Sigmoid colon (tissue), 4 donors: ENCODE data around the gene CACNA1C.

ENCODE experiments used
- CTCF ChIP-seq, 4 experiments: fragments of 450-650 bp in 3 of 4; fragments of 200-600 bp in 1 of 4; IDR thresholded peaks; one replicate each; pipeline ENCODE4 v1.5.1; 2016 to 2019; ENCODE audit warnings: antibody characterized with exemption in 4 of 4, mild to moderate bottlenecking in 3 of 4, moderate library complexity in 2 of 4
- EP300 ChIP-seq, 4 donors: sonication (generic); formaldehyde crosslinking; IDR thresholded peaks; one replicate each; pipeline ENCODE4 v1.6.1; 2017; ENCODE audit warnings: antibody characterized with exemption in 4 of 4
- POLR2A ChIP-seq, 2 donors: fragments of 450-650 bp; IDR thresholded peaks; one replicate each; pipeline ENCODE4 v1.6.1; 2016; ENCODE audit warnings: antibody characterized with exemption in 2 of 2, mild to moderate bottlenecking in 2 of 2, moderate library complexity in 2 of 2
- POLR2AphosphoS5 ChIP-seq, 4 donors: sonication (generic); formaldehyde crosslinking; IDR thresholded peaks; one replicate each; pipeline ENCODE4 v1.6.1; 2017; ENCODE audit warnings: antibody characterized with exemption in 4 of 4

- TF ChIP-seq CTCF (IDR thresholded peaks at IDR 0.05), result no peak
- no peak for TF ChIP-seq POLR2A (IDR thresholded peaks at IDR 0.05)
- TF ChIP-seq EP300 (IDR thresholded peaks at IDR 0.05), result no peak
- no peak for TF ChIP-seq POLR2AphosphoS5 (IDR thresholded peaks at IDR 0.05)
Observed at GRCh38 chr12:2246358-2246757, 193.6 kb downstream of the CACNA1C start.
